OCI-LY7 (cell line): ENCODE data around the gene RBM5. TPM values are rescaled to one million over a fixed set of nuclear protein-coding genes. Genes with fewer than 3 reads are reported as not detected.
A peak's percentile ranks its signal among the peaks of the same experiment; 100 is the strongest.

Experiments
- BruUV-seq: library from RNA; stranded (reverse); fragments of 400-500 nt; replicated peaks from 2 replicates; lab custom pipeline; 2021; lab: Mats Ljungman, UMichigan
- CTCF ChIA-PET: fragments of 300-600 bp; sonication (Branson Sonifier 250); formaldehyde crosslinking; loops from one replicate; lab custom pipeline; 2022; ENCODE audit warnings: antibody characterized with exemption; ENCODE audit not compliant: unreplicated experiment; lab: Charles Lee
- POLR2A ChIA-PET: fragments of 300-600 bp; sonication (Branson Sonifier 250); formaldehyde crosslinking; loops from one replicate; lab custom pipeline; 2022; ENCODE audit warnings: antibody characterized with exemption; lab: Charles Lee
- DNase-seq: peaks from one replicate; pipeline ENCODE4 v3.0.0-alpha.2; 2015; ENCODE audit warnings: low spot score
- H2AFZ ChIP-seq: fragments of 200-600 bp; sonication (generic), shearing (Covaris generic); 2 replicates; pipeline ENCODE4 v1.6.1; 2014; ENCODE audit warnings: mild to moderate bottlenecking, antibody characterized with exemption, low read length, moderate library complexity
- H3K27ac ChIP-seq: fragments of 200-600 bp; sonication (generic); 2 replicates; pipeline ENCODE4 v1.5.1; 2014; ENCODE audit warnings: mixed run types, low read depth, mild to moderate bottlenecking, moderate library complexity, low read length, inconsistent platforms; ENCODE audit not compliant: poor library complexity, severe bottlenecking
- H3K36me3 ChIP-seq: fragments of 200-600 bp; sonication (generic); 2 replicates; pipeline ENCODE4 v1.6.1; 2014; ENCODE audit warnings: mild to moderate bottlenecking, antibody characterized with exemption, low read length, moderate library complexity, mixed read lengths; ENCODE audit not compliant: insufficient read depth
- H3K4me1 ChIP-seq: fragments of 200-600 bp; sonication (generic); 2 replicates; pipeline ENCODE4 v1.5.1; 2014; ENCODE audit warnings: mild to moderate bottlenecking, low read length; ENCODE audit not compliant: insufficient read depth, poor library complexity, severe bottlenecking
- H3K4me2 ChIP-seq: fragments of 200-600 bp; sonication (generic); 2 replicates; pipeline ENCODE4 v1.6.1; 2014; ENCODE audit warnings: mild to moderate bottlenecking, low read length
- H3K4me3 ChIP-seq: fragments of 200-600 bp; sonication (generic); 2 replicates; pipeline ENCODE4 v1.5.1; 2014; ENCODE audit warnings: mild to moderate bottlenecking, low read depth, low read length; ENCODE audit not compliant: poor library complexity, severe bottlenecking
- H3K79me2 ChIP-seq: fragments of 200-600 bp; sonication (generic); 2 replicates; pipeline ENCODE4 v1.6.1; 2016; ENCODE audit warnings: low read depth, mild to moderate bottlenecking, low read length, moderate library complexity, mixed read lengths; ENCODE audit not compliant: insufficient read depth
- H3K9me2 ChIP-seq: fragments of 200-600 bp; sonication (generic); 2 replicates; pipeline ENCODE4 v1.6.1; 2016; ENCODE audit warnings: mild to moderate bottlenecking, low read length, mixed read lengths; ENCODE audit not compliant: insufficient read depth
- H3K9me3 ChIP-seq: fragments of 200-600 bp; sonication (generic); 2 replicates; pipeline ENCODE4 v1.6.1; 2014; ENCODE audit warnings: mild to moderate bottlenecking, mixed run types, low read length, mixed read lengths
- H4K20me1 ChIP-seq: fragments of 200-600 bp; sonication (generic); 2 replicates; pipeline ENCODE4 v1.6.1; 2014; ENCODE audit warnings: mild to moderate bottlenecking, antibody characterized with exemption, low read length, moderate library complexity, mixed read lengths; ENCODE audit not compliant: insufficient read depth
- CTCF ChIP-seq: fragments of 200-600 bp; sonication (generic); conservative IDR thresholded peaks from 2 replicates; pipeline ENCODE4 v1.5.1; 2014; ENCODE audit warnings: mild to moderate bottlenecking, antibody characterized with exemption, low read length, moderate library complexity, mixed read lengths
- EZH2phosphoT487 ChIP-seq: fragments of 200-600 bp; sonication (generic); IDR thresholded peaks from 2 replicates; pipeline ENCODE4 v1.6.1; 2018; ENCODE audit warnings: low read depth, borderline replicate concordance, mild to moderate bottlenecking, mixed run types, antibody characterized with exemption, low read length, moderate library complexity, mixed read lengths
- intact Hi-C: fragments of 100-400 bp; cut with micrococcal nuclease; formaldehyde crosslinking; loops from one replicate; pipeline ENCODE4 v1.10.0; 2022; ENCODE audit not compliant: unreplicated experiment
- total RNA-seq, 2 experiments: library from RNA; depleted of rRNA in 1 of 2; stranded (reverse); fragments of >200 nt in 1 of 2; shearing (Covaris generic) in 1 of 2; gene quantifications; 2 replicates each; pipeline ENCODE4 v1.2.3, GENCODE V29; 2014 to 2022

RBM5 gene
- total RNA-seq, 2 experiments from 2014 or later: 139 to 197 TPM

DNA sequence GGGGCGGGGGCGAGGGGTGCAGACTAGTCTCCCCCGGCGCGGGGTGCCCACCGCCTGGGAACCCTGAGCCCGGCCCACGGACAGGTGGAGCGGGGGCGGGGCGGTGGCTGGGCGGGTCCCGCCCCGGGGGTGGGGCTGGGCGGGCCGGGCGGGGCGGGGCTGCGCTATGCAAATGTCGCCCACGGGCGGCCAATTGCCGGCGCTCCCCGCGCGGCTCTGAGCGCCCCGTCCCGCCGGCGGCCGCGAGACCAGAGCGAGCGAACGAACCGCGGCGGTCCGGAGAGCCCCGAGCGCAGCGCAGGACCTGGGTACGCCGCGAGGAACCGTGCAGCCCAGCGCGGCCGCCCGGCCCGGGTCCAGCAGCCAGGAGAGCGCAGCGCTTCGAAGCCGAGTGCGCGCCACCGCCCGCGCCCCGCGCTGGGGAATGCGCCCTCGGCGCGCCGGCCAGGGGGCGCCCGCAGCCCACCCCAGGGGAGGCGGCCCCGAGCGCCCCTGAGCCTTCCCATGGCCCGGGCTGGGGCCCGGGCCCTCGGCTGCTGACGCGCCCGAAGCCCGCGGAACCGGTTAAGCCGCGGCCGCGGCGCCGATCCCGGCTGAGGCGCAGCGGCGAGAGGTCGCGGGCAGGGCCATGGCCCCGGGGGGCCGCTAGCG lies 66.2 kb downstream of the RBM5 start, which contains the start of gene SEMA3F:
Gene SEMA3F (plus strand): TSS at position 485 of the 651 bp plus-strand sequence. CDS start 4,299 bp downstream, outside the sequence.
- H3K79me2 ChIP-seq: no peaks in the 10 kb centered on the region
- peak within 1 kb of the TSS; percentile 75 for H3K4me2 ChIP-seq
- H3K27ac ChIP-seq: no peak within 1 kb of the TSS
- peak; percentile 69 for DNase-seq
- BruUV-seq: no TSS peak
- no peak within 1 kb of the TSS for H2AFZ ChIP-seq
- intact Hi-C loops: no loop called here
- no peaks in the 10 kb centered on the region for H3K9me2 ChIP-seq
- ChIA-PET POLR2A (no interaction called here), CTCF (no interaction called here)
- no peak for TF ChIP-seq EZH2phosphoT487
- no peak for TF ChIP-seq CTCF
- H3K36me3 ChIP-seq: no peaks in the 10 kb centered on the region
- H3K4me1 ChIP-seq: peaks cover 5% of the 10 kb centered on the region
- H3K4me3 ChIP-seq: peak within 1 kb of the TSS; percentile 61
- no peaks in the 10 kb centered on the region for H3K9me3 ChIP-seq
- H4K20me1 ChIP-seq: no peaks in the 10 kb centered on the region

GRCh38 chr3:50155491-50155878 lies 66.8 kb downstream of the RBM5 start:
- Histone ChIP-seq H3K4me1 (peaks cover 5% of the 10 kb centered on the region), H4K20me1 (no peaks in the 10 kb centered on the region), H3K27ac (no peak overlapping the region), H3K4me3 (peak overlapping the region; percentile 61), H3K4me2 (peak overlapping the region; percentile 75; the same call in 1 of the 2 replicates), H3K9me3 (no peaks in the 10 kb centered on the region), H3K9me2 (no peaks in the 10 kb centered on the region), H3K79me2 (no peaks in the 10 kb centered on the region), H3K36me3 (no peaks in the 10 kb centered on the region), H2AFZ (no peak overlapping the region)
- no peak for DNase-seq
- ChIA-PET CTCF (no interaction called here), POLR2A (no interaction called here)
- TF ChIP-seq EZH2phosphoT487 (no peak), CTCF (no peak)
- no TSS peak for BruUV-seq
- intact Hi-C loops: no loop called here

DNA sequence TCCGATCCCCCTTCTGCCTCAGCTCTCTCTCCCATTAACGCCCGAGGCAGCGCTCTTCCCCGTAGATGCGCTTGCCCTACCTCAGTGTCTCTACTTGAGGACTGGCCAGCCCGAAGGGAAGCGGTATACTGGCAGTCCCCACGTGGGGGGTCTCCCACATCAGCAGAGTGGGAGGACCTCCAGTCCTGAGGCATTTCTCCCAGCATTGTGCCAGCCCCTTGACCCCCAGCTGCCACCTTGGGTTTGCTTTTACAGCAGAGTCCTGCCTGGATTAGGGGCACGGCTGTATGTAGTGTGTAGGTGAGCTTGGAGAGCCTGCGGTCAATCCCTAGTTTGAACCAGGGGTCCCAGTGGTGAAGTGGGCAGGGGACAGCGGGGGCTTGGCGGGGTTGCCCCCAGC lies 67.2 kb downstream of the RBM5 start:
- no peak overlapping the region for H2AFZ ChIP-seq
- H3K9me2 ChIP-seq: no peaks in the 10 kb centered on the region
- H3K27ac ChIP-seq: no peak overlapping the region
- no peaks in the 10 kb centered on the region for H3K79me2 ChIP-seq
- H3K36me3 ChIP-seq: no peaks in the 10 kb centered on the region
- ChIA-PET CTCF (no interaction called here), POLR2A (interaction anchor here (0.6 kb wide), 1 partner anchor 430 kb away, joined by 3 read pairs; no protein-coding TSS in a partner anchor)
- no peaks in the 10 kb centered on the region for H4K20me1 ChIP-seq
- H3K4me3 ChIP-seq: no peak overlapping the region
- no peak for DNase-seq
- H3K4me1 ChIP-seq: peaks cover 5% of the 10 kb centered on the region
- intact Hi-C loops: no loop called here
- H3K4me2 ChIP-seq: peak overlapping the region; percentile 75; the same call in 1 of the 2 replicates
- no TSS peak for BruUV-seq
- no peaks in the 10 kb centered on the region for H3K9me3 ChIP-seq
- TF ChIP-seq CTCF (no peak), EZH2phosphoT487 (no peak)
